Kidney (tissue), 14 donors: ENCODE results near the gene C17orf58. TPM values are rescaled to one million over a fixed set of nuclear protein-coding genes. Genes with fewer than 3 reads are reported as not detected.

Experiments
- DNase-seq, 5 donors: peaks; one replicate each; pipeline ENCODE4 v3.0.0-alpha.2; 2013 to 2020
- FAIRE-seq: peaks from 2 replicates; lab custom pipeline; 2012; peaks lifted over from hg19 to GRCh38; lab: Jason Lieb, UNC
- H3K27ac ChIP-seq, 2 donors: one replicate each; pipeline ENCODE4 v1.7.0; 2013; ENCODE audit warnings: low read depth in 2 of 2, low read length in 2 of 2, inconsistent platforms in 1 of 2
- H3K27me3 ChIP-seq: one replicate; pipeline ENCODE4 v1.7.1; 2013; ENCODE audit warnings: low read length, inconsistent platforms; ENCODE audit not compliant: control insufficient read depth, insufficient read depth
- H3K36me3 ChIP-seq, 3 donors: one replicate each; pipeline versions ENCODE4 v1.7.0 to v1.7.1; 2013; ENCODE audit warnings: low read length in 3 of 3, control low read depth in 1 of 3, inconsistent platforms in 1 of 3; ENCODE audit not compliant: insufficient read depth in 3 of 3, control insufficient read depth in 2 of 3
- H3K4me1 ChIP-seq, 3 donors: one replicate each; pipeline versions ENCODE4 v1.7.0 to v1.7.1; 2013; ENCODE audit warnings: low read length in 3 of 3, inconsistent platforms in 1 of 3, low read depth in 1 of 3; ENCODE audit not compliant: control insufficient read depth in 2 of 3, insufficient read depth in 2 of 3
- H3K4me3 ChIP-seq, 3 donors: one replicate each; pipeline versions ENCODE4 v1.7.0 to v1.8.1; 2013; ENCODE audit warnings: low read length in 3 of 3, control low read depth in 1 of 3, inconsistent platforms in 1 of 3
- H3K9ac ChIP-seq, 3 donors: one replicate each; pipeline versions ENCODE4 v1.7.0 to v1.7.1; 2013; ENCODE audit warnings: low read length in 3 of 3, control low read depth in 1 of 3, inconsistent platforms in 1 of 3
- H3K9me3 ChIP-seq, 3 donors: one replicate each; pipeline versions ENCODE4 v1.7.0 to v1.7.1; 2013; ENCODE audit warnings: low read length in 3 of 3, control low read depth in 1 of 3, inconsistent platforms in 1 of 3; ENCODE audit not compliant: control insufficient read depth in 2 of 3, insufficient read depth in 1 of 3
- CTCF ChIP-seq: IDR thresholded peaks from 3 replicates; pipeline ENCODE4 v1.5.1; 2012; ENCODE audit warnings: mild to moderate bottlenecking, moderate library complexity, borderline replicate concordance; ENCODE audit not compliant: insufficient read depth; ENCODE audit errors: extremely low read depth
- intact Hi-C: fragments of 100-400 bp; cut with DNase I; formaldehyde crosslinking; loops from one replicate; pipeline ENCODE4 v1.11.1; 2022
- polyA plus RNA-seq: library from polyadenylated mRNA; stranded (reverse); fragments of 350-450 nt; fragmentation: Illumina TruSeq; extraction: RNeasy Lipid Tissue Mini Kit (QIAGEN cat#74804); gene quantifications from one replicate; pipeline ENCODE4 v1.2.3, GENCODE V29; 2014; ENCODE audit warnings: low read depth, low replicate concordance; ENCODE audit not compliant: insufficient read depth
- total RNA-seq: library from RNA; stranded (reverse); fragmentation: NEBNext Ultra II Directional; extraction: Animal tissue kit (Norgen Biotek cat#: 25700); gene quantifications from one replicate; pipeline ENCODE4 v1.2.1, GENCODE V29; 2021
- donor health status: control.
- donor health status: control.
- donor health status: control.
- donor health status: control.
- donor health status: control.
- donor health status: DM: yes; HTN: yes; CAD: no.
- donor health status: Normal renal cell carcinoma (clear cell type).

C17orf58 gene
- total and polyA plus RNA-seq, 2 donors from 2014 or later: 10.0 to 11.1 TPM

- H3K4me1 ChIP-seq: peaks cover 0 to 6% (median 5%) of the 10 kb centered on the region in 3 donors
- FAIRE-seq: no peak
- TF ChIP-seq CTCF: no peak
- H3K9ac ChIP-seq: no peak overlapping the region
- H3K4me3 ChIP-seq: peak overlapping the region; percentile 13 to 56 (median 44)
- H3K27ac ChIP-seq: no peak overlapping the region
- H3K36me3 ChIP-seq: peaks cover 0 to 2% (median 2%) of the 10 kb centered on the region in 3 donors
- no peaks in the 10 kb centered on the region for H3K27me3 ChIP-seq
- DNase-seq: peak in 1 of 5 donors; percentile 98
- no peaks in the 10 kb centered on the region for H3K9me3 ChIP-seq
- intact Hi-C loops: no loop called here
These were observed 38.9 kb upstream of the C17orf58 start for GRCh38 chr17:68035131-68035522.

GRCh38 chr17:68034452-68034776 is 38.1 kb upstream of the C17orf58 start:
- FAIRE-seq: no peak
- Histone ChIP-seq H3K4me1 (peaks cover 0 to 8% (median 6%) of the 10 kb centered on the region in 3 donors), H3K27me3 (no peaks in the 10 kb centered on the region), H3K9me3 (no peaks in the 10 kb centered on the region), H3K27ac (no peak overlapping the region), H3K4me3 (peak overlapping the region in 1 of 3 donors; percentile 56), H3K36me3 (peaks cover 0 to 2% (median 0%) of the 10 kb centered on the region in 3 donors), H3K9ac (no peak overlapping the region)
- TF ChIP-seq CTCF: no peak
- intact Hi-C loops: no loop called here
- peak in 1 of 5 donors; percentile 20 for DNase-seq

GRCh38 chr17:68033636-68034451 is 37.6 kb upstream of the C17orf58 start:
- no peak for TF ChIP-seq CTCF
- Histone ChIP-seq H3K9me3 (no peaks in the 10 kb centered on the region), H3K9ac (no peak overlapping the region), H3K27me3 (no peaks in the 10 kb centered on the region), H3K27ac (no peak overlapping the region), H3K4me1 (peaks cover 0 to 8% (median 6%) of the 10 kb centered on the region in 3 donors), H3K4me3 (peak overlapping the region in 2 of 3 donors; percentile 3 to 7), H3K36me3 (peaks cover 0 to 2% (median 0%) of the 10 kb centered on the region in 3 donors)
- intact Hi-C loops: no loop called here
- DNase-seq (peak in 4 of 5 donors; percentile 61 to 93 (median 74)), FAIRE-seq (no peak)
